Measurements from ENCODE around the gene PPARA. TPM values are rescaled to one million over a fixed set of nuclear protein-coding genes. Genes with fewer than 3 reads are reported as not detected.

Gene PPARA
- total RNA-seq, 4 donors from 2014 or later: 26.9 to 41.9 (median 37.4) TPM

GRCh38 chr22:46289244-46289891, 139.0 kb downstream of the PPARA start:
- TF ChIP-seq CTCF (IDR thresholded peaks at IDR 0.05) (no peak), POLR2A (IDR thresholded peaks at IDR 0.05) (no peak)
- Histone ChIP-seq H3K27me3 (no peaks in the 10 kb centered on the region), H3K4me1 (no peaks in the 10 kb centered on the region), H3K36me3 (peaks cover 18 to 29% of the 10 kb centered on the region in 2 donors), H3K9me3 (no peaks in the 10 kb centered on the region), H3K27ac (no peak overlapping the region), H3K4me3 (replicated peaks in 1 of 3) (no peak overlapping the region)
- intact Hi-C loops (cut with DNase I): no loop called here
- no peak for DNase-seq
- 93 to 94% methylated on average over 15 to 31 of the region's 33 CpGs for WGBS, 2 donors

GRCh38 chr22:46290121-46290842, 140.0 kb downstream of the PPARA start:
- Histone ChIP-seq H3K9me3 (no peaks in the 10 kb centered on the region), H3K4me1 (no peaks in the 10 kb centered on the region), H3K27me3 (no peaks in the 10 kb centered on the region), H3K36me3 (peaks cover 14 to 22% of the 10 kb centered on the region in 2 donors), H3K27ac (no peak overlapping the region), H3K4me3 (replicated peaks in 1 of 3) (no peak overlapping the region)
- no peak for DNase-seq
- WGBS, 2 donors: 90 to 97% methylated on average over 17 of the region's 17 CpGs
- intact Hi-C loops (cut with DNase I): no loop called here
- TF ChIP-seq CTCF (IDR thresholded peaks at IDR 0.05) (no peak), POLR2A (IDR thresholded peaks at IDR 0.05) (no peak)

GRCh38 chr22:46290843-46291785, 140.8 kb downstream of the PPARA start:
- Histone ChIP-seq H3K4me3 (replicated peaks in 1 of 3) (no peak overlapping the region), H3K27ac (no peak overlapping the region), H3K9me3 (no peaks in the 10 kb centered on the region), H3K27me3 (no peaks in the 10 kb centered on the region), H3K4me1 (peaks cover 6 to 7% of the 10 kb centered on the region in 2 donors), H3K36me3 (peaks cover 9 to 17% of the 10 kb centered on the region in 2 donors)
- intact Hi-C loops (cut with DNase I): no loop called here
- no peak for DNase-seq
- TF ChIP-seq CTCF (IDR thresholded peaks at IDR 0.05) (no peak), POLR2A (IDR thresholded peaks at IDR 0.05) (no peak)
- 95% methylated on average over 18 to 23 of the region's 23 CpGs for WGBS, 2 donors

GRCh38 chr22:46292173-46292572, 141.8 kb downstream of the PPARA start:
- Histone ChIP-seq H3K36me3 (peaks cover 6 to 13% of the 10 kb centered on the region in 2 donors), H3K27me3 (no peaks in the 10 kb centered on the region), H3K4me1 (peaks cover 13 to 15% of the 10 kb centered on the region in 2 donors), H3K27ac (no peak overlapping the region), H3K4me3 (replicated peaks in 1 of 3) (no peak overlapping the region), H3K9me3 (no peaks in the 10 kb centered on the region)
- no peak for TF ChIP-seq POLR2A (IDR thresholded peaks at IDR 0.05)
- TF ChIP-seq CTCF (IDR thresholded peaks at IDR 0.05): no peak
- DNase-seq: no peak
- 82 to 96% methylated on average over 3 of the region's 3 CpGs for WGBS, 2 donors
- intact Hi-C loops (cut with DNase I): no loop called here
